Measurements from ENCODE around the gene CCDC32.

- TF ChIP-seq, protein P1, sequence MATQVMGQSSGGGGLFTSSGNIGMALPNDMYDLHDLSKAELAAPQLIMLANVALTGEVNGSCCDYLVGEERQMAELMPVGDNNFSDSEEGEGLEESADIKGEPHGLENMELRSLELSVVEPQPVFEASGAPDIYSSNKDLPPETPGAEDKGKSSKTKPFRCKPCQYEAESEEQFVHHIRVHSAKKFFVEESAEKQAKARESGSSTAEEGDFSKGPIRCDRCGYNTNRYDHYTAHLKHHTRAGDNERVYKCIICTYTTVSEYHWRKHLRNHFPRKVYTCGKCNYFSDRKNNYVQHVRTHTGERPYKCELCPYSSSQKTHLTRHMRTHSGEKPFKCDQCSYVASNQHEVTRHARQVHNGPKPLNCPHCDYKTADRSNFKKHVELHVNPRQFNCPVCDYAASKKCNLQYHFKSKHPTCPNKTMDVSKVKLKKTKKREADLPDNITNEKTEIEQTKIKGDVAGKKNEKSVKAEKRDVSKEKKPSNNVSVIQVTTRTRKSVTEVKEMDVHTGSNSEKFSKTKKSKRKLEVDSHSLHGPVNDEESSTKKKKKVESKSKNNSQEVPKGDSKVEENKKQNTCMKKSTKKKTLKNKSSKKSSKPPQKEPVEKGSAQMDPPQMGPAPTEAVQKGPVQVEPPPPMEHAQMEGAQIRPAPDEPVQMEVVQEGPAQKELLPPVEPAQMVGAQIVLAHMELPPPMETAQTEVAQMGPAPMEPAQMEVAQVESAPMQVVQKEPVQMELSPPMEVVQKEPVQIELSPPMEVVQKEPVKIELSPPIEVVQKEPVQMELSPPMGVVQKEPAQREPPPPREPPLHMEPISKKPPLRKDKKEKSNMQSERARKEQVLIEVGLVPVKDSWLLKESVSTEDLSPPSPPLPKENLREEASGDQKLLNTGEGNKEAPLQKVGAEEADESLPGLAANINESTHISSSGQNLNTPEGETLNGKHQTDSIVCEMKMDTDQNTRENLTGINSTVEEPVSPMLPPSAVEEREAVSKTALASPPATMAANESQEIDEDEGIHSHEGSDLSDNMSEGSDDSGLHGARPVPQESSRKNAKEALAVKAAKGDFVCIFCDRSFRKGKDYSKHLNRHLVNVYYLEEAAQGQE (IDR thresholded peaks at IDR 0.05), result no peak
- TF ChIP-seq CEBPB (IDR thresholded peaks at IDR 0.05), result no peak
- no peak for TF ChIP-seq MAX (IDR thresholded peaks at IDR 0.05)
- TF ChIP-seq, protein P2, sequence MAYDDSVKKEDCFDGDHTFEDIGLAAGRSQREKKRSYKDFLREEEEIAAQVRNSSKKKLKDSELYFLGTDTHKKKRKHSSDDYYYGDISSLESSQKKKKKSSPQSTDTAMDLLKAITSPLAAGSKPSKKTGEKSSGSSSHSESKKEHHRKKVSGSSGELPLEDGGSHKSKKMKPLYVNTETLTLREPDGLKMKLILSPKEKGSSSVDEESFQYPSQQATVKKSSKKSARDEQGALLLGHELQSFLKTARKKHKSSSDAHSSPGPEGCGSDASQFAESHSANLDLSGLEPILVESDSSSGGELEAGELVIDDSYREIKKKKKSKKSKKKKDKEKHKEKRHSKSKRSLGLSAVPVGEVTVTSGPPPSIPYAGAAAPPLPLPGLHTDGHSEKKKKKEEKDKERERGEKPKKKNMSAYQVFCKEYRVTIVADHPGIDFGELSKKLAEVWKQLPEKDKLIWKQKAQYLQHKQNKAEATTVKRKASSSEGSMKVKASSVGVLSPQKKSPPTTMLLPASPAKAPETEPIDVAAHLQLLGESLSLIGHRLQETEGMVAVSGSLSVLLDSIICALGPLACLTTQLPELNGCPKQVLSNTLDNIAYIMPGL (CRISPR knock-in tag; IDR thresholded peaks at IDR 0.05; ENCODE audit: borderline replicate concordance), result no peak
- TF ChIP-seq EP300 (IDR thresholded peaks at IDR 0.05), result no peak
- TF ChIP-seq, protein P3, sequence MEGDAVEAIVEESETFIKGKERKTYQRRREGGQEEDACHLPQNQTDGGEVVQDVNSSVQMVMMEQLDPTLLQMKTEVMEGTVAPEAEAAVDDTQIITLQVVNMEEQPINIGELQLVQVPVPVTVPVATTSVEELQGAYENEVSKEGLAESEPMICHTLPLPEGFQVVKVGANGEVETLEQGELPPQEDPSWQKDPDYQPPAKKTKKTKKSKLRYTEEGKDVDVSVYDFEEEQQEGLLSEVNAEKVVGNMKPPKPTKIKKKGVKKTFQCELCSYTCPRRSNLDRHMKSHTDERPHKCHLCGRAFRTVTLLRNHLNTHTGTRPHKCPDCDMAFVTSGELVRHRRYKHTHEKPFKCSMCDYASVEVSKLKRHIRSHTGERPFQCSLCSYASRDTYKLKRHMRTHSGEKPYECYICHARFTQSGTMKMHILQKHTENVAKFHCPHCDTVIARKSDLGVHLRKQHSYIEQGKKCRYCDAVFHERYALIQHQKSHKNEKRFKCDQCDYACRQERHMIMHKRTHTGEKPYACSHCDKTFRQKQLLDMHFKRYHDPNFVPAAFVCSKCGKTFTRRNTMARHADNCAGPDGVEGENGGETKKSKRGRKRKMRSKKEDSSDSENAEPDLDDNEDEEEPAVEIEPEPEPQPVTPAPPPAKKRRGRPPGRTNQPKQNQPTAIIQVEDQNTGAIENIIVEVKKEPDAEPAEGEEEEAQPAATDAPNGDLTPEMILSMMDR (IDR thresholded peaks at IDR 0.05), result no peak
- TF ChIP-seq RFX5 (IDR thresholded peaks at IDR 0.05), result no peak
- TF ChIP-seq RCOR1 (IDR thresholded peaks at IDR 0.05; ENCODE audit: low read depth, low read length), result no peak
- no peak for TF ChIP-seq PBX3 (IDR thresholded peaks at IDR 0.05)
- TF ChIP-seq MAZ (IDR thresholded peaks at IDR 0.05; ENCODE audit: borderline replicate concordance, low read depth, low read length), result no peak
- no peak for TF ChIP-seq CHD2 (IDR thresholded peaks at IDR 0.05; ENCODE audit: low read length, partially characterized antibody)
- no peak for TF ChIP-seq MAFK (IDR thresholded peaks at IDR 0.05; ENCODE audit: partially characterized antibody)
- no peak for TF ChIP-seq RNF2 (IDR thresholded peaks at IDR 0.05; ENCODE audit: borderline replicate concordance, low read depth)
Measured at GRCh38 chr15:40597024-40597423, 32.2 kb upstream of the CCDC32 start.

Data from A549 (cell line).